Astrocyte (in vitro differentiated cells and primary cell): ENCODE results near the gene COG5. TPM values are rescaled to one million over a fixed set of nuclear protein-coding genes. Genes with fewer than 3 reads are reported as not detected.

ENCODE experiments used
- DNase-seq: peaks from one replicate; pipeline ENCODE4 v3.0.0-alpha.2; 2010; ENCODE audit warnings: low read depth
- FAIRE-seq: peaks from 2 replicates; lab custom pipeline; 2011; peaks lifted over from hg19 to GRCh38; lab: Jason Lieb, UNC
- H2AFZ ChIP-seq: 2 replicates; pipeline ENCODE4 v1.6.0; 2012; ENCODE audit warnings: low read depth, low read length, inconsistent platforms
- H3K27ac ChIP-seq: 2 replicates; pipeline ENCODE4 v1.5.1; 2011; ENCODE audit warnings: low read depth, low read length, inconsistent platforms
- H3K27me3 ChIP-seq: 2 replicates; pipeline ENCODE4 v1.6.0; 2011; ENCODE audit warnings: low read length, inconsistent platforms; ENCODE audit not compliant: insufficient read depth
- H3K36me3 ChIP-seq: 2 replicates; pipeline ENCODE4 v1.5.1; 2011; ENCODE audit warnings: low read length, inconsistent platforms; ENCODE audit not compliant: insufficient read depth
- H3K4me1 ChIP-seq: 2 replicates; pipeline ENCODE4 v1.5.1; 2011; ENCODE audit warnings: low read length, inconsistent platforms; ENCODE audit not compliant: insufficient read depth
- H3K4me2 ChIP-seq: 2 replicates; pipeline ENCODE4 v1.6.0; 2012; ENCODE audit warnings: low read length, inconsistent platforms
- H3K4me3 ChIP-seq: 2 replicates; pipeline ENCODE4 v1.5.1; 2011; ENCODE audit warnings: low read depth, mild to moderate bottlenecking, low read length, inconsistent platforms; ENCODE audit not compliant: insufficient read depth
- H3K79me2 ChIP-seq: 2 replicates; pipeline ENCODE4 v1.6.0; 2012; ENCODE audit warnings: mild to moderate bottlenecking, low read length, inconsistent platforms; ENCODE audit not compliant: insufficient read depth
- H3K9ac ChIP-seq: 2 replicates; pipeline ENCODE4 v1.6.0; 2012; ENCODE audit warnings: mild to moderate bottlenecking, low read length, inconsistent platforms
- H3K9me3 ChIP-seq: 2 replicates; pipeline ENCODE4 v1.5.1; 2012; ENCODE audit warnings: low read depth, mild to moderate bottlenecking, low read length, inconsistent platforms; ENCODE audit not compliant: insufficient read depth
- H4K20me1 ChIP-seq: 2 replicates; pipeline ENCODE4 v1.6.0; 2012; ENCODE audit warnings: low read length, inconsistent platforms; ENCODE audit not compliant: insufficient read depth
- H3K27ac Mint-ChIP-seq: one replicate; pipeline ENCODE4 v1.8.0; 2021; ENCODE audit warnings: mild to moderate bottlenecking, mixed read lengths; ENCODE audit not compliant: unreplicated experiment
- H3K27me3 Mint-ChIP-seq: one replicate; pipeline ENCODE4 v1.8.0; 2021; ENCODE audit warnings: low read depth, mixed read lengths; ENCODE audit not compliant: unreplicated experiment
- H3K36me3 Mint-ChIP-seq: one replicate; pipeline ENCODE4 v1.8.0; 2021; ENCODE audit warnings: low read depth, mixed read lengths; ENCODE audit not compliant: unreplicated experiment
- H3K4me1 Mint-ChIP-seq: one replicate; pipeline ENCODE4 v1.8.0; 2021; ENCODE audit warnings: low read depth, mixed read lengths; ENCODE audit not compliant: unreplicated experiment
- H3K4me3 Mint-ChIP-seq: one replicate; pipeline ENCODE4 v1.8.0; 2021; ENCODE audit warnings: mild to moderate bottlenecking, moderate library complexity, mixed read lengths; ENCODE audit not compliant: unreplicated experiment
- H3K9me3 Mint-ChIP-seq: one replicate; pipeline ENCODE4 v1.8.0; 2021; ENCODE audit warnings: mild to moderate bottlenecking, mixed read lengths; ENCODE audit not compliant: unreplicated experiment
- EZH2 ChIP-seq: IDR thresholded peaks from 2 replicates; pipeline ENCODE4 v1.6.1; 2012; ENCODE audit warnings: mild to moderate bottlenecking, low read length, inconsistent platforms; ENCODE audit not compliant: insufficient read depth
- total RNA-seq: library from RNA; stranded (reverse); gene quantifications from 2 replicates; pipeline ENCODE4 v1.2.1, GENCODE V29; 2021
- TF ChIP-seq, protein P1 (sequence below): IDR thresholded peaks from 2 replicates; pipeline ENCODE4 v1.5.1; 2011; ENCODE audit warnings: low read depth, mild to moderate bottlenecking, inconsistent platforms, low read length, moderate library complexity; ENCODE audit not compliant: insufficient read depth

The COG5 gene
- total RNA-seq, 1 donor from 2014 or later, result 57.1 TPM

GRCh38 chr7:107234436-107234835 lies 329.3 kb downstream of the COG5 start:
- Histone ChIP-seq H3K9me3 (no peaks in the 10 kb centered on the region), H4K20me1 (no peaks in the 10 kb centered on the region), H3K27ac (no peak overlapping the region), H3K79me2 (no peaks in the 10 kb centered on the region), H3K27me3 (no peaks in the 10 kb centered on the region), H3K4me3 (no peak overlapping the region), H3K36me3 (no peaks in the 10 kb centered on the region), H3K4me2 (no peak overlapping the region), H2AFZ (no peak overlapping the region), H3K9ac (no peak overlapping the region), H3K4me1 (peaks cover 6% of the 10 kb centered on the region)
- FAIRE-seq (no peak), DNase-seq (no peak)
- H3K27me3 Mint-ChIP-seq, result no peaks in the 10 kb centered on the region
- H3K4me1 Mint-ChIP-seq, result peaks cover 26% of the 10 kb centered on the region
- no peaks in the 10 kb centered on the region for H3K36me3 Mint-ChIP-seq
- H3K9me3 Mint-ChIP-seq, result no peaks in the 10 kb centered on the region
- H3K4me3 Mint-ChIP-seq, result no peak overlapping the region
- no peak overlapping the region for H3K27ac Mint-ChIP-seq
- TF ChIP-seq, protein P1, sequence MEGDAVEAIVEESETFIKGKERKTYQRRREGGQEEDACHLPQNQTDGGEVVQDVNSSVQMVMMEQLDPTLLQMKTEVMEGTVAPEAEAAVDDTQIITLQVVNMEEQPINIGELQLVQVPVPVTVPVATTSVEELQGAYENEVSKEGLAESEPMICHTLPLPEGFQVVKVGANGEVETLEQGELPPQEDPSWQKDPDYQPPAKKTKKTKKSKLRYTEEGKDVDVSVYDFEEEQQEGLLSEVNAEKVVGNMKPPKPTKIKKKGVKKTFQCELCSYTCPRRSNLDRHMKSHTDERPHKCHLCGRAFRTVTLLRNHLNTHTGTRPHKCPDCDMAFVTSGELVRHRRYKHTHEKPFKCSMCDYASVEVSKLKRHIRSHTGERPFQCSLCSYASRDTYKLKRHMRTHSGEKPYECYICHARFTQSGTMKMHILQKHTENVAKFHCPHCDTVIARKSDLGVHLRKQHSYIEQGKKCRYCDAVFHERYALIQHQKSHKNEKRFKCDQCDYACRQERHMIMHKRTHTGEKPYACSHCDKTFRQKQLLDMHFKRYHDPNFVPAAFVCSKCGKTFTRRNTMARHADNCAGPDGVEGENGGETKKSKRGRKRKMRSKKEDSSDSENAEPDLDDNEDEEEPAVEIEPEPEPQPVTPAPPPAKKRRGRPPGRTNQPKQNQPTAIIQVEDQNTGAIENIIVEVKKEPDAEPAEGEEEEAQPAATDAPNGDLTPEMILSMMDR, result no peak
- TF ChIP-seq EZH2, result no peak

GRCh38 chr7:107233981-107234380 lies 329.7 kb downstream of the COG5 start:
- Mint-ChIP-seq H3K27ac (no peak overlapping the region), H3K4me1 (peaks cover 26% of the 10 kb centered on the region), H3K36me3 (no peaks in the 10 kb centered on the region), H3K4me3 (no peak overlapping the region), H3K27me3 (no peaks in the 10 kb centered on the region), H3K9me3 (no peaks in the 10 kb centered on the region)
- Histone ChIP-seq H2AFZ (no peak overlapping the region), H3K27me3 (no peaks in the 10 kb centered on the region), H3K9ac (no peak overlapping the region), H3K9me3 (no peaks in the 10 kb centered on the region), H3K4me2 (no peak overlapping the region), H3K27ac (no peak overlapping the region), H3K36me3 (no peaks in the 10 kb centered on the region), H3K4me1 (peaks cover 6% of the 10 kb centered on the region), H3K4me3 (no peak overlapping the region), H3K79me2 (no peaks in the 10 kb centered on the region), H4K20me1 (no peaks in the 10 kb centered on the region)
- DNase-seq (no peak), FAIRE-seq (no peak)
- no peak for TF ChIP-seq EZH2
- TF ChIP-seq, protein P1, result no peak

- FAIRE-seq, result no peak
- Mint-ChIP-seq H3K4me3 (no peak overlapping the region), H3K36me3 (peaks cover 5% of the 10 kb centered on the region), H3K27me3 (no peaks in the 10 kb centered on the region), H3K9me3 (no peaks in the 10 kb centered on the region), H3K27ac (peak overlapping the region; percentile 72), H3K4me1 (peaks cover 26% of the 10 kb centered on the region)
- TF ChIP-seq, protein P1, result no peak
- TF ChIP-seq EZH2, result no peak
- Histone ChIP-seq H3K4me1 (peaks cover 6% of the 10 kb centered on the region), H3K9ac (no peak overlapping the region), H4K20me1 (no peaks in the 10 kb centered on the region), H3K27ac (no peak overlapping the region), H3K4me2 (peak overlapping the region; percentile 52), H2AFZ (no peak overlapping the region), H3K27me3 (no peaks in the 10 kb centered on the region), H3K9me3 (no peaks in the 10 kb centered on the region), H3K36me3 (no peaks in the 10 kb centered on the region), H3K4me3 (no peak overlapping the region), H3K79me2 (no peaks in the 10 kb centered on the region)
- no peak for DNase-seq
Observed at GRCh38 chr7:107233174-107233573, 330.5 kb downstream of the COG5 start.
